SU-DHL-6 (cell line): ENCODE data around the gene H3-3A.

Experiments
- CTCF ChIP-seq: fragments of 200-600 bp; sonication (generic); IDR thresholded peaks from one replicate; pipeline ENCODE4 v1.5.1; 2017; ENCODE audit warnings: antibody characterized with exemption, mild to moderate bottlenecking, low read length, moderate library complexity; ENCODE audit not compliant: insufficient read depth, poor library complexity, severe bottlenecking
- EZH2phosphoT487 ChIP-seq: fragments of 200-600 bp; sonication (generic), shearing (Covaris generic); conservative IDR thresholded peaks from 2 replicates; pipeline ENCODE4 v1.6.1; 2018; ENCODE audit warnings: mild to moderate bottlenecking, antibody characterized with exemption, low read length, moderate library complexity, mixed read lengths

- TF ChIP-seq CTCF (no peak), EZH2phosphoT487 (no peak)
Observed at GRCh38 chr1:226112626-226113025, 50.1 kb downstream of the H3-3A start.
